Nephron (organoid): ENCODE results near the gene TBC1D5.

Experiments
- H3K27ac Mint-ChIP-seq, 3 experiments: 2 replicates each; pipeline ENCODE4 v1.8.0; 2020; ENCODE audit warnings: mixed read lengths in 3 of 3, mild to moderate bottlenecking in 2 of 3, moderate library complexity in 1 of 3
- H3K27me3 Mint-ChIP-seq: 2 replicates; pipeline ENCODE4 v1.8.0; 2021; ENCODE audit warnings: low read depth, mild to moderate bottlenecking, moderate library complexity, mixed read lengths
- H3K36me3 Mint-ChIP-seq: 2 replicates; pipeline ENCODE4 v1.8.0; 2020; ENCODE audit warnings: low read depth, mixed read lengths
- H3K4me1 Mint-ChIP-seq: 2 replicates; pipeline ENCODE4 v1.8.0; 2020; ENCODE audit warnings: mixed read lengths
- H3K4me3 Mint-ChIP-seq, 3 experiments: 2 replicates each; pipeline ENCODE4 v1.8.0; 2020; ENCODE audit warnings: mild to moderate bottlenecking in 3 of 3, mixed read lengths in 3 of 3, moderate library complexity in 2 of 3
- H3K9me3 Mint-ChIP-seq: 2 replicates; pipeline ENCODE4 v1.8.0; 2020; ENCODE audit warnings: mixed read lengths
- CTCF ChIP-seq, 3 experiments: fragments of 200-600 bp; sonication (generic); IDR thresholded peaks; one replicate each; pipeline ENCODE4 v1.5.0; 2021; ENCODE audit warnings: antibody characterized with exemption in 3 of 3; ENCODE audit not compliant: unreplicated experiment in 3 of 3

TBC1D5 gene

GRCh38 chr3:17411157-17411877 is 331.1 kb downstream of the TBC1D5 start:
- H3K4me1 Mint-ChIP-seq, result peaks cover 4% of the 10 kb centered on the region
- no peaks in the 10 kb centered on the region for H3K36me3 Mint-ChIP-seq
- no peak for TF ChIP-seq CTCF (IDR thresholded peaks at IDR 0.05; ENCODE audit: unreplicated experiment in 3 of 3)
- H3K27ac Mint-ChIP-seq, result no peak overlapping the region
- H3K4me3 Mint-ChIP-seq, result no peak overlapping the region
- H3K9me3 Mint-ChIP-seq, result no peaks in the 10 kb centered on the region
- no peaks in the 10 kb centered on the region for H3K27me3 Mint-ChIP-seq

DNA sequence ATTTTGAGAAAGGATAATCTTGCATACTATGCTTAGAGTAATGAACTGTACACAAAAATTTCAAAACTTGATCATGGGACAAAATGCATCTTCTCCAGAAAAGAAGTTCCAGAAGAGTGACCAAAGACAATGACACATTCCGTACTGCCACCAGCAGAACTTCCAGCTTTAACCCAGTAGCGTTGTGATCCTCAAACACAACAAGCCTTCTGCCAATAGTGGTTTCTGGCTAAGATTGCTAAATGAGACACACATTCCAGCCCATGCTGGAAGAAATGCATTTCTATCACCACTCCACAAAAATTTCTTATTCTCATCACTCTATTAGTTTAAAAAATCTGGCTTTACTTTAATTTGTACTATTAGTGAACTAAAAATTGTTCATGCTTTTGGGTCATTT is 334.9 kb downstream of the TBC1D5 start:
- H3K36me3 Mint-ChIP-seq, result no peaks in the 10 kb centered on the region
- peaks cover 4% of the 10 kb centered on the region for H3K4me1 Mint-ChIP-seq
- H3K27ac Mint-ChIP-seq, result no peak overlapping the region
- no peaks in the 10 kb centered on the region for H3K27me3 Mint-ChIP-seq
- no peak overlapping the region for H3K4me3 Mint-ChIP-seq
- TF ChIP-seq CTCF (IDR thresholded peaks at IDR 0.05; ENCODE audit: unreplicated experiment in 3 of 3), result no peak
- no peaks in the 10 kb centered on the region for H3K9me3 Mint-ChIP-seq

DNA sequence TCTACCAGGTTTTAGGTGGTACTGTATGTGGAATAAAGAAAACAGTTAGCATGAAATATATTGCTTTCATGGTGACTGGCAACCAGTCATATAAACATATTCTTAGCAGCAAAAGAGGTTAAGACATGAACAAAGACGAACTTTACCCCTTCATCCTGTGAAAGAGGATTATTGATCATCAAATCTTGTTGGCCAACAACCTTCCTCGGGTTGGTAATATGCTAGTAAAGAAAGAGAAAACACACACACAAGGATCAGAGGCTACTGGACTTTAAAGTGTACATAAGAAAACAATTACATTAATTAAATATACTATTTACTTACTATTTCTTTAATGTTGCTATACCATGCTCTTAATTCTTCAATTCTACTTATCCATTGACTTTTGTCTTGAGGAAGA is 337.9 kb downstream of the TBC1D5 start:
- Mint-ChIP-seq H3K36me3 (no peaks in the 10 kb centered on the region), H3K27me3 (no peaks in the 10 kb centered on the region), H3K4me3 (no peak overlapping the region), H3K27ac (no peak overlapping the region), H3K9me3 (no peaks in the 10 kb centered on the region), H3K4me1 (peaks cover 4% of the 10 kb centered on the region)
- TF ChIP-seq CTCF (IDR thresholded peaks at IDR 0.05; ENCODE audit: unreplicated experiment in 3 of 3), result no peak

DNA sequence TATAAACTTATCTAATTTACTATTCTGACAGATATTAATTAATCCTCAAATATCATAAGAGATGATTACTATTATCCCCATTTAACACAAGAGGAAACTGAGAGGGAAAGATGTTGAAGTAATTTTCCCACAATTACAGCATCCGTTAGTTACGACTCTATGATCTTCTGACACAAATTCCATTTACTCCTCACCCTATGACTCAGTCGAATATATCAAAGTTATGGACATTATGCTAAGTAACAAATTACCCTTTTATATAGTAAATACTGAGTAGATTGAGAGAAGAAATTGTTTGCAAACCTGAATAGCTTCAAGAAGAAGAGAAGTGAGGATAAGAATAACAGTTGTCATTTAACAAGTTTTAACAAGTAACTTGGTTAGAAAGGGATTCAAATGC is 340.0 kb downstream of the TBC1D5 start:
- peaks cover 1% of the 10 kb centered on the region for H3K4me1 Mint-ChIP-seq
- TF ChIP-seq CTCF (IDR thresholded peaks at IDR 0.05; ENCODE audit: unreplicated experiment in 3 of 3), result no peak
- no peaks in the 10 kb centered on the region for H3K27me3 Mint-ChIP-seq
- H3K36me3 Mint-ChIP-seq, result no peaks in the 10 kb centered on the region
- no peak overlapping the region for H3K4me3 Mint-ChIP-seq
- no peaks in the 10 kb centered on the region for H3K9me3 Mint-ChIP-seq
- no peak overlapping the region for H3K27ac Mint-ChIP-seq

DNA sequence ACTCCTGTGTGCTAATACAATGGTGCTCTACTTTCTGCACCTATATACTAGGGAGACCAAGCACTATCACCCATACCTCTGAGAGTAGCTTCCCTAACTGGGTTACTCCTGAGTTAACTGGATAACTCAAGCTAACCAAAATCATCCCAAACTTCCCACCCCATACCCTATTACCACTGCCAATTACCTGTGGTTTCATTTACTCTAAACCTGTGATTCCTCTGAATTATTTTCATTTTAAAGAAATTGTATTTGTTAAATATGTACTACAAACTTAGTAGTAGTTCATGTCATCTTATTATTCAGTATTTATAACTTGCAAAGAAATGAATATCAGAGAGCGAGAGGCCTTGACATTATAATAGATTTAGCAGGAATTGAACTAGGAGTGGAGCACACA is 340.5 kb downstream of the TBC1D5 start:
- no peak overlapping the region for H3K4me3 Mint-ChIP-seq
- H3K27ac Mint-ChIP-seq, result no peak overlapping the region
- TF ChIP-seq CTCF (IDR thresholded peaks at IDR 0.05; ENCODE audit: unreplicated experiment in 3 of 3), result no peak
- no peaks in the 10 kb centered on the region for H3K27me3 Mint-ChIP-seq
- H3K4me1 Mint-ChIP-seq, result no peaks in the 10 kb centered on the region
- no peaks in the 10 kb centered on the region for H3K9me3 Mint-ChIP-seq
- no peaks in the 10 kb centered on the region for H3K36me3 Mint-ChIP-seq

DNA sequence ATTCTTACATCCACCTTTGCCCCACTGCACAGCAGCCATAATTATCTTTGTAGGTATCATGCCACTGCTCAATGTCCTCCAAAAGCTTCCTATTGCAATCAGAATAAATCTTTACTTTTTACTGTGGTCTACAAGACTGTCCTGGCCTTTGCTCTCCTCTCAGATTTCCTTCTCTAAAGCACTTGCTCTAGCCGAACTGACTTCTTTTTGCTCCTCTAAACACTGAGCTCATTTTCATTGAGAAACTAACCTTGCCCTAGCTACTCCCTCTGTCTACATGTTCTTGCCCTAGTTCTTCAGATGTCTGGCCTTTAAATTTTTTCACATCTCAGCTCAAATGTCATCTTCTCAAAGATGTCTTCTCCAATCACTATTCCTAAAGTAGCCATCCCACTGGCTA is 342.8 kb downstream of the TBC1D5 start:
- Mint-ChIP-seq H3K36me3 (peaks cover 3% of the 10 kb centered on the region), H3K4me1 (peaks cover 3% of the 10 kb centered on the region), H3K9me3 (no peaks in the 10 kb centered on the region), H3K27ac (no peak overlapping the region), H3K27me3 (no peaks in the 10 kb centered on the region), H3K4me3 (no peak overlapping the region)
- no peak for TF ChIP-seq CTCF (IDR thresholded peaks at IDR 0.05; ENCODE audit: unreplicated experiment in 3 of 3)
